Activated T-cell treated with anti-CD3 and anti-CD28 coated beads for 1 hour (primary cell): Measurements from ENCODE around the gene DOCK3.

Experiments used
- DNase-seq: peaks from one replicate; pipeline ENCODE4 v3.0.0-alpha.2; 2020; ENCODE audit warnings: low read depth

Gene DOCK3

DNA sequence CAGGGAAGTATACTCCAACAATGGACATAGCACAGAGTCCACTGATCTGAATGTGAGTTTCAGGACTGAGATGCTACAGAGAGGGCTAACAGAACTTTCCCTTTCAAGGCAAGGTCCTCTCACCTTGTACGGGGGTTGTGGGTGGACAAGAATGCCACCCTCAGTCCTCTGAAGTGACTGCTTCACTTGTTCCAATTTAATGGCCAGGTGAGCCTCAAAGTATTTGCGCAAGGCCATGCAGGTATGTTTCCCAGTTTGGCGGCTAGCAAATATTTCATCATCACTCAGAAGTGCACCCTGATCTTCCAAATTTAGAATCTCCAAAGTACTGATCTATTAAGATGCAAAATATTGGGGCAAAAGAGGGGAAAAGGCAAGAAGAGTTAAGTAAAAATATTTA is 754.4 kb downstream of the DOCK3 start:
- no peak for DNase-seq
